G401 (cell line): Measurements from ENCODE around the gene CCR2. TPM values are rescaled to one million over a fixed set of nuclear protein-coding genes. Genes with fewer than 3 reads are reported as not detected.
"Not testable (repeated sequence)": the region's sequence is repeated elsewhere in the genome, so short reads cannot be mapped to it uniquely, and the experiment has no call there.

Experiments used
- DNase-seq: peaks from one replicate; pipeline ENCODE4 v3.0.0-alpha.2; 2015; ENCODE audit warnings: low spot score
- in situ Hi-C: cut with HindIII; loops from 2 replicates; pipeline ENCODE4 v1.10.0; 2016; ENCODE audit warnings: low sequenced_read_pairs, mixed read lengths
- total RNA-seq: library from RNA; depleted of rRNA; stranded (reverse); fragments of >200 nt; shearing (Covaris generic); gene quantifications from 2 replicates; pipeline ENCODE4 v1.2.3, GENCODE V29; 2014; rRNA removed

CCR2 gene
- total RNA-seq, 1 experiment from 2014 or later: not detected

- in situ Hi-C loops: no loop called here
- DNase-seq: no peak
These were observed 44.5 kb downstream of the CCR2 start for GRCh38 chr3:46398186-46398955.

DNA sequence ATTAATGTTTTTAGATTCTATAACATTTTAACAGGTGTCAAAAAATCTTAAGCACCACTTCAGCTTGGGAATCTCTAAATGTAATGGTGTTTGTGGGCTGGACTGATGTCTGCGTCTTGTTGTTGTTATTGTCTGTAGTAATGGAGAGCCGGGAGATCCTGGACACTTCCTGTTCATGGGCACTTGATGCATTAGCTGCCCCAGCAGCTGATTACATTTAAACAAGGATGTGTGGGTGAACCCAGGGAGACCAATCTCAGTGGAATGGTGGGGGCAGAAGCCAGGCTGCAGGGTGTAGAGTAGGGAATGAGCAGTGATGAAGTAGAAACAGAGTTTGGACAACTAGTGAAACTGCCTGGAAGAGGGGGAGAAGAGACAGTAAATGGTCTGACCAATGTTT, 45.2 kb downstream of the CCR2 start:
- DNase-seq: no peak
- in situ Hi-C loops: no loop called here

- in situ Hi-C loops: no loop called here
These were observed 45.6 kb downstream of the CCR2 start for GRCh38 chr3:46399557-46399956.

GRCh38 chr3:46400000-46400734, 46.3 kb downstream of the CCR2 start:
- in situ Hi-C loops: no loop called here
- no peak for DNase-seq

More at GRCh38 chr3:46399557-46399956, 45.6 kb downstream of the CCR2 start:
- no peak for DNase-seq

- in situ Hi-C loops: no loop called here
- DNase-seq: no peak
These were observed 46.9 kb downstream of the CCR2 start for GRCh38 chr3:46400846-46401245.

DNA sequence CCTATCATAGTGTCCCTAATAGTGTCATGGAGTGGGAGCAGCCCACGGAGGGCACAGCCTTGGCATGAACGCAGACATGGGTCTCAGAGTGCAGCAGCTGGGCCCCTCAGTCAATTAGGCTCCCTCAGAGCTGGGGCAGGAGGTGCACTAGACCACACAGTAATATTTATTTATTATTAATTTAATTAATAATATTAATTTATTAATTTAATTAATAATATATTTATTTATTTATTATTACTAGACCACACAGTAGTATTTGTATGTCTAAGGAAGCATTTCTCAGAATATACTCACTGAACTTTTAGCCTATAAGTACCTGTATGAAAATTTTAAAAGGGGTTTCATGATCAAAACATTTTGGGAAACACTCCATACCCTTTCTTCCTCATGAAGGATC, 47.7 kb downstream of the CCR2 start:
- in situ Hi-C loops: no loop called here
- DNase-seq: no peak

DNA sequence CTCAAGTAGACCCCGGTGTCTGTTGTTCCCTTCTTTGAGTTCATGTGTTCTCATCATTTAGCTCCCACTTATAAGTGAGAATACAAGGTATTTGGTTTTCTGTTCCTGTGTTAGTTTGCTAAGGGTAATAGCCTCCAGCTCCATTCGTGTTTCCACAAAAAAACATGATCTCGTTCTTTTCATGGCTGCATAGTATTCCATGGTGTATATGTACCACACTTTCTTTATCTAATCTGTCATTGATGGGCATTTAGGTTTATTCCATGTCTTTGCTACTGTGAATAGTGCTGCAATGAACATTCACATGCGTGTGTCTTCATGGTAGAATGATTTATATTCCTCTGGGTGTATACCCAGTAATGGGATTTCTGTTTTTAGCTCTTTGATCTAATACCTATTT, 49.0 kb downstream of the CCR2 start:
- DNase-seq, in situ Hi-C loops: not testable (repeated sequence)

GRCh38 chr3:46405301-46406019, 51.5 kb downstream of the CCR2 start:
- in situ Hi-C loops: no loop called here

DNA sequence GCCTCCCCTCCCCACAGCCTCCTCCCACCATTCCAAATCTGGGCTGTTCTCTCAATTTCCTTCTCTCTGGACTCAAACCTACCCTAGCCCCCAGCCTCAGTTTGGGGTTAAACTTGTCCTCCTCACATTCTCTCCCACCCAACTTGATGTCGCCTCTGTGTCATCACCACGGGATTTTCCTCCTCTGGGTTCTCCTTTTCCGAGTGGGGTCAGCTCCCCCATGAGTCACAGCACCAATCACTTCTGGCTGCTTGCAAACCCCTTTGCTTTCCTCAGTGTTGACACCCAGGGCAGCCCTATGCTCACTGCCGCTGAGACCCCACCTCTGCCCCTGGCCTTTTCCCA, 52.5 kb downstream of the CCR2 start:
- in situ Hi-C loops: no loop called here
- no peak for DNase-seq

More at GRCh38 chr3:46405301-46406019, 51.5 kb downstream of the CCR2 start:
- DNase-seq: no peak

DNA sequence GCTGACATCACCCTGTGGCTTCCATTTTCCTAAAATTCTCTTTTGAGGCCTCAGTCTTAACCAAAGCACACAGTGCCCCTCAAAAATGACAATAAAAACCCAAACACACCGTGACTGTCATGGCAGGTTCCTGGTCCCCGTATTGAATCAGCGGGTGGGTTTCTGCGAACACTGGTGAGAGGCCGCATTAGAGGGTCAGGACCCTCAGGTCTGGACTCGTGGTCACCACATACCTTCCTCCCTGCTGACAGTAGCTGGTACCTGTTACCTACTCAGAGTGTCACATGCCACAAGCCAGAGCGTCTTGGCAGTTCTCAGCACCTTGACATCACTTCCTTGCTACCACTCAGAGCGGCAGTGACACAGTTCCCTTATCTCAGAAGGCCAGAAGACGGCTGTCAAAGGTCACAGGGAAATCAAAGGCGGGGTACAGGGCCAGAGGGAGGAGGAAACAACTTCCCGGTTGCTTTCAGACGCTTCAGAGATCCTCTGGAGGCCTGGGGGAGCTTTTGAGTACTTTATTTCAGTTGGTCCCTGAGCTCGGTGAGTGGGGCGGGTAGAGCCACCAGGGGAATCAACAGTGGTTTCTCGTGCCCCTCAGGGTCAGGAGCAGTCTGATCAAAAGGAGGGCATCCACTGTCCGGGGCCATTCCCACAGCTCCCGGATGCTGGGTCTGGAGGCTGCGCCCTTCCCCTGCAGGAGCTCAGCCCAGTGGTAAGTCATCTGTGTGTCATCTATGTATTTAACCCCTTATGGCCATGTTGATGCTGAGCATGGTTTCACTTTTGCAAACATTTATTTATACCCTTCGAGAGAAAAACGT, 53.1 kb downstream of the CCR2 start, which contains the start of the genes CCR5AS and CCRL2:
Gene CCR5AS, minus strand, starts transcription at position 279 of the 824 bp plus-strand sequence.
Gene CCRL2, plus strand, starts transcription at position 472 of the 824 bp plus-strand sequence. CDS start 821 bp downstream, outside the sequence.
- in situ Hi-C loops: no loop called here
- no peak for DNase-seq

GRCh38 chr3:46407970-46408369, 54.1 kb downstream of the CCR2 start:
- DNase-seq: no peak
- in situ Hi-C loops: no loop called here

GRCh38 chr3:46408853-46409252, 54.9 kb downstream of the CCR2 start:
- in situ Hi-C loops: no loop called here

DNA sequence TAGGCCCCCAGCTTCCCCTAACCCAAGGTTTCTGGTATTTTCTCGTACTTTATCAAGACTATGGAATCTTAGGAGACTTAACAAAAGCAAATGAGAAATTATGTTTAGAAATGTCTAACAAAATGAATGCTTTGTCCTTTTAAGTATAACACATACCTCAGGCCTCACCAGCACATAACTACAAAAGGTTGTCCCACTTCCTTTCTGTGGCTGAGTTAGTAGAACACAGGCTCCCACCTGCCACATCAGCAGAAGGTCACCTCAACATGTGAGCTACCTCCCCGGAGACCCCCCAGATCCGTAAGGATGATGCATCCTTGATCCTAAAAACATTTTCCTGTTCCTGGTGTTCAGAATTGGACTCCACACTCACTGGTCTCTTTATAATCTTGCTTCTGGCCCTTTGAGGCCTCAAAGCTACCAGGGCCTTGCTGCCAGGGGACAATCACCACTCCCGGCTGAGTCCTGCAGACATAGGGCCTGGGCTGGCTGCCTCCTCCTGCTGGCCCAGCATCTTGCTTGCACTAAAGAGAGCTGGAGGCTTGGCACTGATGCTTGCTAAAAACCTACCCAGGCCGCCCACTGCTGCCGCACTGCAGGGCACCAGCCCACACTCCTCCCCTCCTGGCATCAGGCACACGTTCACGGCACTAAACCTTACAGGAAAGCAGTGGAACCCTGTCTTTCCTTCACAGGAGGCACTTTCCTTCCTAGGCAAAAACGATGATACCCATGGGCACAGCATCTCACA, 56.0 kb downstream of the CCR2 start:
- peak; percentile 50 for DNase-seq
- in situ Hi-C loops: no loop called here

More at GRCh38 chr3:46408853-46409252, 54.9 kb downstream of the CCR2 start:
- DNase-seq: no peak

Other genes with a start within 250 kb of the CCR2 start
- gene CCR1, start 145.8 kb upstream of the CCR2 start, total RNA-seq: 16.2 and 23.0 TPM in 2 replicates
- gene CCR3, start 111.7 kb upstream of the CCR2 start, total RNA-seq: 1.1 and 11.5 TPM in 2 replicates
- gene CCR5, start 16.8 kb downstream of the CCR2 start, total RNA-seq: 0.20 and 0.31 TPM in 2 replicates
- gene CCRL2, start 53.1 kb downstream of the CCR2 start, total RNA-seq: 0.98 and 3.2 TPM in 2 replicates
- not detected in 2 replicates for gene LTF, start 110.8 kb downstream of the CCR2 start, total RNA-seq
- not detected in 2 replicates for gene RTP3, start 143.9 kb downstream of the CCR2 start, total RNA-seq
- gene LRRC2, start 212.2 kb downstream of the CCR2 start, total RNA-seq: not detected in 2 replicates